CD4-positive, alpha-beta T cell treated with Interleukin-4 for 1 hour (primary cell): Measurements from ENCODE around the gene HMGXB3.
"Not testable (repeated sequence)": the region's sequence is repeated elsewhere in the genome, so short reads cannot be mapped to it uniquely, and the experiment has no call there.

Experiments used
- DNase-seq, 2 donors: peaks; one replicate each; pipeline ENCODE4 v3.0.0-alpha.2; 2020 to 2022

HMGXB3 gene

DNA sequence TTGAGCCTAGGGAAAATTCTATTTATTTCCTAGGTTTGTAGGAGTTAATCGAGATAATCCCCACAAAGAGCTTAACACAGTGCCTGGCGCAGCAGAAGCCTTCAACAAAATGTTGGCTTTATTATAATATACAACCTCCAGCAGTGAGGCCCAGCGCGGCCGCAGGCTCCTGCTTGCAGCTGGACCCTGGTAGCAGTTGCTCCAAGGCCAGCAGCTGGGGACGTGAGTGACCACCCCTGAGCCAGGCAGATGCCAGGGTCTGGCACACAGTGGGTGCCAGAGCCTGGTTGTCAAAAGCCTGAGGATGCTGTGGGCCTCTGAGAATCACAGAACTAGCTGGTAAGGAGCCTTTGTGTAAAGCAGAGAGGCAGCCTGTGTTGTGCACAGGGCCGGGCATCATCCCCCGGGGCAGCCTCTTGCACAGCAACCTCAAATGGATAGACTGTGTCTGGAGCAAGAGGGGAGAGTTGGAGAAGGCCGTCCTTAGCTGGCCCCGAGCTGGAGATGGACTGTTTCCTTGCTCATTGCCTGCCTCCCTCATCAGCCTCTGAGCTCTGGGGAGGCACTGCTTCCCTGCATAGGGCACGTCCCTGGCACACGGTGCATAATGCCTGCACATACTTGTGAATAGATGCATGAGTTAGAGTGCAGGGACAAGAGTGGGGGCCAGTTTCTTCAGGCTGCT lies 68.6 kb downstream of the HMGXB3 start:
- DNase-seq: no peak

GRCh38 chr5:150069672-150070627 lies 69.4 kb downstream of the HMGXB3 start:
- no peak for DNase-seq

GRCh38 chr5:150070821-150071220 lies 70.3 kb downstream of the HMGXB3 start:
- no peak for DNase-seq

DNA sequence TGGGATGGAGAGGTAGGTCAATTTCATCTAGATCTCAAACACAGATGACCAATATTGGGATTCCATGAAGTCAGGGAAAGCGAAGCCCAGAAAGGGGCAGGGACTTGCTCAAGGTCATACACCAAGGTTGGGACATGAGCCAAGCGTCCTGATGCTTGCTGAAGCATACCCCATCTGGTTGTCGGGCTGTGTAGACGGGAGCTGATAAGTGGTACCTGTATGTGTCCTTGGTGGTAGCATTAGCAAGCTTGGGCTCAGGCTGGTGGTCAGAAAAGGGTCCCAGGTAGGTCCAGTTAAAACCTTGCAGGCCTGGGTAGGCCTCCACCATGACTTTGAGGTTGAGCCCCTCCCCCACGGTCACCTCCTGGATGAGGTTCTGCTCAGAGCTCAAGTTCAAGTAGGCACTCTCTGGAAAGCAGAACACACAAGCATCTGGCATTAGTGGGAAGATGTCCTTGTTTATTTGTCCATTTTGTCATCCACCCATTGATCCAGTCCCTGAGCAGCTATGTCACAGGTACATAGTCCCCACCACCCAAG lies 72.6 kb downstream of the HMGXB3 start:
- no peak for DNase-seq

GRCh38 chr5:150073677-150074076 lies 73.1 kb downstream of the HMGXB3 start:
- no peak for DNase-seq

GRCh38 chr5:150075233-150075632 lies 74.7 kb downstream of the HMGXB3 start:
- no peak for DNase-seq

DNA sequence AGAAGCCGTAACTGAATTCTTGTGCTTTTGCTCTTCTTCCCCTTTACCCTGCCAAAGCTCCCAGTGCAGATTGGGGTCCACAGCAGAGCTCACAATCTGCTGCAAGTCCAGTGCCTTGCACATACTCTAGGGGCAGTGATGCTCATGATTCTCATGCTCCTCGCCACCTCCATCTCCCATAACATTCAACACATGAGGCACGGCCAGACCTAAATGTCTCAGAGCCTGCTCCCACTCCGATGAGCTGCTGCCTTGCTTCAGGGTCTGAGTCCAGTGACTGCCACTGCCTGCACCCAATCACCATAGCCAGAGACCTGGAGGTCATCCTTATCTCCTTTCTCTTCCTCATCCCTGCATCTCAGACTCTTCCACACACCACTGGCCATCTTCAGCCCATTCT lies 75.3 kb downstream of the HMGXB3 start:
- DNase-seq: no peak

GRCh38 chr5:150077060-150077459 lies 76.5 kb downstream of the HMGXB3 start:
- DNase-seq: no peak

GRCh38 chr5:150077996-150078801 lies 77.7 kb downstream of the HMGXB3 start:
- DNase-seq: no peak

DNA sequence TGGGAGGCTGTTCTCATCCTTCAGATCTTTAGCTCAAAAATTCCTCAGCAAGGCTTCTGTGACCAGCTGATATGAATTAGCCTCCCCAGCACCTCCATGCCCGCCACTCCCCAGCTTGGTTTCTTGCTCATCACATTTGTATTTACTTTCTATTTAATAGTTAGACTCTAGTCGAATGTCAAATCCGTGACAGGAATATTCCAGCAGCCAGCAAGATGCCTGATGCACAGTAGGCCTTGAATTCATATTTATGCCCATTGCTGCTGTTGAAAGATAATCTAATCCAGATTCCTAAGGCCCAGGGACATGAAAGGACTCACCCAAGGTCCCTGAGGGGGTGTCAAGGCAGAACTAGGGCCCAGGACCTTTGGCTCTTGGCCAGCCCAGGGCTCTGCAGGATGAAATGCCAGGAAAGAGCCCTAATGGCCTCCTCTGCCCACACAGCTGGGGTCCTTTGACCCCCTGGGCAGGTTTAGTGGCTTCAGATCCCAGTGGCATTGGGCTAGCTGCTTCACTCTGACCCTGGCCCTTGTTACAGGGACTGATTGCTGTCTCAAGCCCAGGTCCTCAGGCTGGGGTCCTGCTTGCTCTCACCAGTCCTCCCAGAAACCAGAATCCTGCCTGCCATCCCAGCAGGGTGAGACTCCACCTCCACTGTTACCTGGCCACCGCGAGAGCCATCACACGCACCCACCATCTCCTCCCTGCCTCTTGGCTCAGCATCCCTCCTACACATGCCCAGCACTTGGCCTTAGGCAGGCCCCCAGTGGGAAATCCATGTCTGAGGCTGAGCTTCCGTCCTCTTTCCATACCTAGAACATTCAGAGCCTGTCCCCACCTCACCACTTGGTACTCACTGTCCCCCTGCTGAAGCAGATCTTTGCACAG lies 78.5 kb downstream of the HMGXB3 start:
- no peak for DNase-seq

GRCh38 chr5:150079909-150080461 lies 79.4 kb downstream of the HMGXB3 start:
- DNase-seq: no peak

DNA sequence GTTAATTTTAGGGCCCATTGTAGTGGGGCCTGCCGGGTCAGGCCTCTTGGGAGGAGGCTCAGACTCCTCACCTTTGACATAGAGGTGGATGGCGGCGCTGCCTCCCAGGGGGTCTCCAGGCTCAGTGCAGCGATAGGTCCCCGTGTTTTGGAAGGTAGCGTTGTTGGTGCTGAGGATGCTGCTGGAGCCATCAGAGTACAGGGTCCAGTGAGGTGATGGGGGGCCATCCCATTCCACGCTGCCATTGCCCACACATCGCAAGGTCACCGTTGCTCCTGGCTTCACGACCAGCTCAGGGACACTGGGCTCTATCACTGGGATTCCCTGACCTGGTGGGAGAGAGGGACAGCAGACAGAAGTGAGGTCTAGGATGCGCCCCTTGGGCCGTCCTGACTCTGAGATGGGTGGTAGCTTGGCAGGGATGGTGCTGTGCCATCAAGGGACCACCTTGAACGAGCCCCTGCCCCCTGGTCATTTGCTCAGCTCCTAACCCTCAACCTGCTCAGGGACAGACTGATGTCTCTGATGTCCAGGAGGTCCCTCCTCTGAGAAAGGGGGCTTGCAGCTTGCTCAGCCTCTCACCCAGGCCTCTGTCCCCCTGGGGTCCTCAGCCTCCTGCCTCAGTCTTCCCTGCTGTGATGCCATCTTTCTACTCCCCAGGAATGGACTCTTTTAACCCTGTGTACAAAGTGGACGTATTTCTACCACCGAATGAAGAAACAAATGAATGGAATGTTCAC lies 80.3 kb downstream of the HMGXB3 start:
- no peak for DNase-seq

GRCh38 chr5:150081541-150082283 lies 81.2 kb downstream of the HMGXB3 start:
- DNase-seq: peak in 1 of 2 donors; percentile 46

DNA sequence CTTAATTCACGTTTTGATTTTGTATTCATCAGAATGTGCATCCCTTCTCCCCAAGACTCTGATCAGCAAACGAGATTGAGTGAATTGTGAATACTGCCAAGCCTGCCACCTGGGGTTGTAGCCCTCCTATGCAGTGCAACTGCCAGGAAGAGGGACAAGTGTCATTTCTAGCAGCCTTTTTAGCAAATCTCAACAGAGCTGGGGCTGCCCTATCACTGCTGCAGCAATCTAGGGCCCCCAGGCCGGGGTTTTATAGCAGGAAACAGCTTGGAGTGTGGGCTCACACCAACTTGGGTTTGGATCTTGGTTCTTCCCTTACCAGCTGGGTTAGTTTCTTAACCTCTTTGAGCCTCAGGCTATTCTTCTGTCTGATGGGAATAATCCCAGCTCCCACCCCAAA lies 81.8 kb downstream of the HMGXB3 start:
- DNase-seq: no peak

DNA sequence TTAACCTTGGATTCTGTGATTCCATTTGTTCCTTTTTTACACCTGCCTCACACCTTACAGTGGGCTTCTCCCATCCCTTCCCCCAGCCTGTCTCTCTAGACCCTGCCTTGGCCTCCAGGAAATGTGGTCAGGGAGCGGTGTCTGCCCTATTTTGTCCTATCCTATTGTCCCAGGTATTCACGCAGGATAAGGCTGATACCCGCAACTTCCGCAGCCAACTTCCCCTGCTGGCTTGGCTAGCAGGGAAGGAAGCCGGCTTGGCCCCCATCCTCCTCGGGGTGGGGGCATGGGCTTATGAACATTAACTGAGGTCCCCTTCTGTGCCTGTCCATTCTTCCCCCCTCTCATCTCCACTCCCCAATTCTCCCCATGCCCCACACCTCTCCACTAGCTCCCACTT lies 82.3 kb downstream of the HMGXB3 start:
- no peak for DNase-seq

DNA sequence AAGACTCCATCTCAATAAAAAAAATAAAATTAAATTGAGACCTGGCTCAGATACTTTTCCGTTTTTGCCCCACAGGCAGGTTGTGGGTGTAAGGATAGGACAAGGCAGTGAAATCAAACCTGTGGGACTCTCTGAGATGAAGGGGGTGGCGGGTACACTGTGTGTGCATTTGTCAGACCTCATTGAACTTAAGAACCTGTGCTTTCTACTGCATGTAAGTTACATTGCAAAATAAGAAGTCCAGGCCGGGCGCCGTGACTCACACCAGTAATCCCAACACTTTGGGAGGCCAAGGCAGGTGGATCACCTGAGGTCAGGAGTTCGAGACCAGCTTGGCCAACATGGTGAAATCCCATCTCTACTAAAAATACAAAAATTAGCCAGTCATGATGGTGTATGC lies 84.2 kb downstream of the HMGXB3 start:
- not testable (repeated sequence) for DNase-seq

GRCh38 chr5:150085191-150085912 lies 84.8 kb downstream of the HMGXB3 start:
- DNase-seq: no peak

GRCh38 chr5:150085950-150086715 lies 85.6 kb downstream of the HMGXB3 start, which contains the start of gene CSF1R:
Gene CSF1R, minus strand, starts transcription at chr5:150086554. Its CDS starts 127 bp downstream, at chr5:150086427.
- no peak for DNase-seq
